ENCODE measurements around the gene ARMC9. TPM values are rescaled to one million over a fixed set of nuclear protein-coding genes. Genes with fewer than 3 reads are reported as not detected.

Gene ARMC9
- total and polyA plus RNA-seq, 2 of the 13 experiments (the other 11 are each of a cell fraction or from before 2014, with no cell fraction given) = 9.1 to 12.8 TPM

DNA sequence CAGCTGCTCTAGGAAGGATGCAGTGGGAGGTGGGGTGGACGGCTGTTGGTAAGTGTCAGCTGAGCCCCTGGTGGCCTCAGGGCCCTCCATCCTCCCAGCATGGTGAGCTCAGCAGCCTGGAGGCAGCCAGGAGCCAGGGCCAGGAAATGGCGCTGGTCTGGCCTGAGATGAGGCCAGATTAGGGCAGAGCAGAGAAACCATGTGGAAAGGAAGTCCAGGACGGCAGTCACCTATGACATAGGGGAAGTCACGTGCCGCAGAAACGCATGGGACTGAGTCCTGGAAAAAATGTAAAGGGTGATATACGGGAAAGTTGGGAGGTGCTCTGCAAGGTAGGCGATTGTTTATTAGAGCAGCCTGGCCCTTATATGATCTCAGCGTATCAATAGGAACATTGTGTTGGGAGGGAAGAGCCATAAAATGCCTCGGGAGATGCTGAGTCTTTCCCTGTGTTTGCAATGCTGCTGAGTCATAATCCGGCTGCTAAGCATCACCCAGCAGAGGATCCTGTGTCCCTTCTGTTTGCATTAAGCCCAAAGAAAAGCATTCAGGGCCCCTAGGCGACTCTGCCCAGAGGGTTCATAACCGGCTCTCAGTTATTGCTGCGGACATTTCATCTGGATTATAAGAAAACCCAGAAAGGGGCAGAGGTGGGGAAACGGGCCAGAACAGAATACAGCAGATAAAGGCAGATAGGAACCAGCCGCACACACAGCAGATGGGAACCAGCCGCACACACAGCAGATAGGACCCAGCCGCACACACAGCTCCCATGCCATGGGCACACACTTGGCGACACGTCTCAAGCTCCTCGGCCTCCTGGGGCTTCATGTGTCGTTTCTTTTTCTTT, 166.8 kb downstream of the ARMC9 start (continued):
- TF ChIP-seq SP4 (CRISPR knock-in tag; IDR thresholded peaks at IDR 0.05) (no peak), TCF7L2 (IDR thresholded peaks at IDR 0.05; ENCODE audit: low read depth, low read length) (no peak), CBFB (CRISPR knock-in tag; IDR thresholded peaks at IDR 0.05) (peak; percentile 45; the same call in 1 of the 2 replicates), MAFG (CRISPR knock-in tag; IDR thresholded peaks at IDR 0.05) (peak; percentile 92), ZNF501 (CRISPR knock-in tag; IDR thresholded peaks at IDR 0.05) (peak; percentile 56), ZNF101 (CRISPR knock-in tag; IDR thresholded peaks at IDR 0.05; ENCODE audit: borderline replicate concordance, low read depth) (no peak), ZSCAN29 (CRISPR knock-in tag; conservative IDR thresholded peaks at IDR 0.05) (peak; percentile 99), ZNF205 (CRISPR knock-in tag; IDR thresholded peaks at IDR 0.05) (no peak), ZSCAN21 (CRISPR knock-in tag; IDR thresholded peaks at IDR 0.05; ENCODE audit: borderline replicate concordance) (no peak), KDM6A (CRISPR knock-in tag; IDR thresholded peaks at IDR 0.05; ENCODE audit: low read depth) (no peak), ARNT2 (CRISPR knock-in tag; IDR thresholded peaks at IDR 0.05; ENCODE audit: low read depth) (peak; percentile 38; the same call in 1 of the 2 replicates), FOXO1 (CRISPR knock-in tag; IDR thresholded peaks at IDR 0.05) (no peak), ZNF124 (CRISPR knock-in tag; IDR thresholded peaks at IDR 0.05) (0 out of 2 replicates have a peak, but pooled peaks have one; percentile 46), LBX2 (CRISPR knock-in tag; IDR thresholded peaks at IDR 0.05; ENCODE audit: borderline replicate concordance) (no peak), ZFP82 (CRISPR knock-in tag; IDR thresholded peaks at IDR 0.05; ENCODE audit: borderline replicate concordance) (no peak), ZNF234 (CRISPR knock-in tag; conservative IDR thresholded peaks at IDR 0.05) (no peak), FLYWCH1 (CRISPR knock-in tag; IDR thresholded peaks at IDR 0.05) (no peak), ZNF282 (IDR thresholded peaks at IDR 0.05; ENCODE audit: partially characterized antibody) (no peak), GPN1 (CRISPR knock-in tag; IDR thresholded peaks at IDR 0.05; ENCODE audit: borderline replicate concordance) (no peak), RXRB (CRISPR knock-in tag; IDR thresholded peaks at IDR 0.05; ENCODE audit: borderline replicate concordance) (peak; percentile 41; the same call in 1 of the 2 replicates), GABPA (IDR thresholded peaks at IDR 0.05; ENCODE audit: low read depth, low read length) (no peak), GABPA (CRISPR knock-in tag; IDR thresholded peaks at IDR 0.05; ENCODE audit: low read depth) (peak; percentile 60)
- TF ChIP-seq, protein P1, sequence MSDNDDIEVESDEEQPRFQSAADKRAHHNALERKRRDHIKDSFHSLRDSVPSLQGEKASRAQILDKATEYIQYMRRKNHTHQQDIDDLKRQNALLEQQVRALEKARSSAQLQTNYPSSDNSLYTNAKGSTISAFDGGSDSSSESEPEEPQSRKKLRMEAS (IDR thresholded peaks at IDR 0.05) = 0 out of 2 replicates have a peak, but pooled peaks have one; percentile 38
- TF ChIP-seq, protein P2, sequence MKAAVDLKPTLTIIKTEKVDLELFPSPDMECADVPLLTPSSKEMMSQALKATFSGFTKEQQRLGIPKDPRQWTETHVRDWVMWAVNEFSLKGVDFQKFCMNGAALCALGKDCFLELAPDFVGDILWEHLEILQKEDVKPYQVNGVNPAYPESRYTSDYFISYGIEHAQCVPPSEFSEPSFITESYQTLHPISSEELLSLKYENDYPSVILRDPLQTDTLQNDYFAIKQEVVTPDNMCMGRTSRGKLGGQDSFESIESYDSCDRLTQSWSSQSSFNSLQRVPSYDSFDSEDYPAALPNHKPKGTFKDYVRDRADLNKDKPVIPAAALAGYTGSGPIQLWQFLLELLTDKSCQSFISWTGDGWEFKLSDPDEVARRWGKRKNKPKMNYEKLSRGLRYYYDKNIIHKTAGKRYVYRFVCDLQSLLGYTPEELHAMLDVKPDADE (CRISPR knock-in tag; IDR thresholded peaks at IDR 0.05) = no peak
- TF ChIP-seq, protein P3, sequence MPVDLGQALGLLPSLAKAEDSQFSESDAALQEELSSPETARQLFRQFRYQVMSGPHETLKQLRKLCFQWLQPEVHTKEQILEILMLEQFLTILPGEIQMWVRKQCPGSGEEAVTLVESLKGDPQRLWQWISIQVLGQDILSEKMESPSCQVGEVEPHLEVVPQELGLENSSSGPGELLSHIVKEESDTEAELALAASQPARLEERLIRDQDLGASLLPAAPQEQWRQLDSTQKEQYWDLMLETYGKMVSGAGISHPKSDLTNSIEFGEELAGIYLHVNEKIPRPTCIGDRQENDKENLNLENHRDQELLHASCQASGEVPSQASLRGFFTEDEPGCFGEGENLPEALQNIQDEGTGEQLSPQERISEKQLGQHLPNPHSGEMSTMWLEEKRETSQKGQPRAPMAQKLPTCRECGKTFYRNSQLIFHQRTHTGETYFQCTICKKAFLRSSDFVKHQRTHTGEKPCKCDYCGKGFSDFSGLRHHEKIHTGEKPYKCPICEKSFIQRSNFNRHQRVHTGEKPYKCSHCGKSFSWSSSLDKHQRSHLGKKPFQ (CRISPR knock-in tag; IDR thresholded peaks at IDR 0.05; ENCODE audit: insufficient replicate concordance) = no peak
- TF ChIP-seq, protein P4, sequence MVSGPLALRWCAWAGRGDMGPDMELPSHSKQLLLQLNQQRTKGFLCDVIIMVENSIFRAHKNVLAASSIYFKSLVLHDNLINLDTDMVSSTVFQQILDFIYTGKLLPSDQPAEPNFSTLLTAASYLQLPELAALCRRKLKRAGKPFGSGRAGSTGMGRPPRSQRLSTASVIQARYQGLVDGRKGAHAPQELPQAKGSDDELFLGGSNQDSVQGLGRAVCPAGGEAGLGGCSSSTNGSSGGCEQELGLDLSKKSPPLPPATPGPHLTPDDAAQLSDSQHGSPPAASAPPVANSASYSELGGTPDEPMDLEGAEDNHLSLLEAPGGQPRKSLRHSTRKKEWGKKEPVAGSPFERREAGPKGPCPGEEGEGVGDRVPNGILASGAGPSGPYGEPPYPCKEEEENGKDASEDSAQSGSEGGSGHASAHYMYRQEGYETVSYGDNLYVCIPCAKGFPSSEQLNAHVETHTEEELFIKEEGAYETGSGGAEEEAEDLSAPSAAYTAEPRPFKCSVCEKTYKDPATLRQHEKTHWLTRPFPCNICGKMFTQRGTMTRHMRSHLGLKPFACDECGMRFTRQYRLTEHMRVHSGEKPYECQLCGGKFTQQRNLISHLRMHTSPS (CRISPR knock-in tag; IDR thresholded peaks at IDR 0.05; ENCODE audit: low read depth) = no peak

All from HepG2 (cell line).